HEK293T (cell line): ENCODE results near the gene RCOR3.

Experiments used
- CTCF ChIA-PET: fragments of 350-600 bp; formaldehyde crosslinking; extraction: SDS; loops from one replicate; lab custom pipeline; 2021; ENCODE audit warnings: antibody characterized with exemption, inconsistent platforms; lab: Yijun Ruan, JAX
- POLR2A ChIA-PET: fragments of 350-600 bp; formaldehyde crosslinking; extraction: SDS; loops from one replicate; lab custom pipeline; 2020; ENCODE audit warnings: antibody characterized with exemption, inconsistent platforms; lab: Yijun Ruan, JAX
- DNase-seq: peaks from one replicate; pipeline ENCODE4 v3.0.0; 2012; ENCODE audit warnings: mixed read lengths; ENCODE audit errors: extremely low spot score
- ARNT ChIP-seq: fragments of 450-650 bp; IDR thresholded peaks from 2 replicates; pipeline ENCODE4 v1.6.1; 2017; ENCODE audit warnings: mild to moderate bottlenecking
- BHLHE40 ChIP-seq: fragments of 450-650 bp; IDR thresholded peaks from 2 replicates; pipeline ENCODE4 v1.6.1; 2016; ENCODE audit warnings: mild to moderate bottlenecking, moderate library complexity, borderline replicate concordance
- CTBP1 ChIP-seq: fragments of 450-650 bp; IDR thresholded peaks from 2 replicates; pipeline ENCODE4 v1.6.1; 2016; ENCODE audit warnings: borderline replicate concordance
- ELF4 ChIP-seq: fragments of 450-650 bp; IDR thresholded peaks from 2 replicates; pipeline ENCODE4 v1.6.1; 2017; ENCODE audit warnings: antibody characterized with exemption
- FOXA1 ChIP-seq: fragments of 450-650 bp; IDR thresholded peaks from 2 replicates; pipeline ENCODE4 v1.6.1; 2016; ENCODE audit warnings: mild to moderate bottlenecking
- FOXK2 ChIP-seq: fragments of 450-650 bp; IDR thresholded peaks from 2 replicates; pipeline ENCODE4 v1.6.1; 2016; ENCODE audit warnings: mild to moderate bottlenecking
- FOXM1 ChIP-seq: fragments of 450-650 bp; IDR thresholded peaks from 2 replicates; pipeline ENCODE4 v1.6.1; 2017; ENCODE audit warnings: mild to moderate bottlenecking, borderline replicate concordance
- HDGF ChIP-seq: fragments of 450-650 bp; IDR thresholded peaks from 2 replicates; pipeline ENCODE4 v1.6.1; 2017; ENCODE audit warnings: antibody characterized with exemption, borderline replicate concordance
- L3MBTL2 ChIP-seq: fragments of 450-650 bp; conservative IDR thresholded peaks from 2 replicates; pipeline ENCODE4 v1.6.1; 2016; ENCODE audit warnings: mild to moderate bottlenecking
- LEF1 ChIP-seq: fragments of 450-650 bp; IDR thresholded peaks from 2 replicates; pipeline ENCODE4 v1.6.1; 2017; ENCODE audit warnings: mild to moderate bottlenecking, borderline replicate concordance
- NFRKB ChIP-seq: fragments of 450-650 bp; IDR thresholded peaks from 2 replicates; pipeline ENCODE4 v1.6.1; 2016; ENCODE audit warnings: mild to moderate bottlenecking, moderate library complexity
- PKNOX1 ChIP-seq: fragments of 450-650 bp; IDR thresholded peaks from 2 replicates; pipeline ENCODE4 v1.6.1; 2016
- SP1 ChIP-seq: fragments of 450-650 bp; IDR thresholded peaks from 2 replicates; pipeline ENCODE4 v1.6.1; 2017
- SUZ12 ChIP-seq: fragments of 450-650 bp; IDR thresholded peaks from 2 replicates; pipeline ENCODE4 v1.6.1; 2016; ENCODE audit warnings: mild to moderate bottlenecking
- TARDBP ChIP-seq: fragments of 450-650 bp; IDR thresholded peaks from 2 replicates; pipeline ENCODE4 v1.6.1; 2016
- ZNF384 ChIP-seq: fragments of 450-650 bp; IDR thresholded peaks from 2 replicates; pipeline ENCODE4 v1.6.1; 2016

The RCOR3 gene

GRCh38 chr1:211330282-211330936, 71.2 kb downstream of the RCOR3 start:
- no peak for DNase-seq
- CTCF ChIA-PET = no interaction called here
- TF ChIP-seq ELF4 (no peak), LEF1 (no peak), ZNF384 (no peak), FOXK2 (no peak), FOXA1 (no peak), ARNT (no peak), CTBP1 (no peak)
- POLR2A ChIA-PET = interaction anchor here (1.2 kb wide), 1 partner anchor 52 kb away, joined by 3 read pairs; no protein-coding TSS in a partner anchor

DNA sequence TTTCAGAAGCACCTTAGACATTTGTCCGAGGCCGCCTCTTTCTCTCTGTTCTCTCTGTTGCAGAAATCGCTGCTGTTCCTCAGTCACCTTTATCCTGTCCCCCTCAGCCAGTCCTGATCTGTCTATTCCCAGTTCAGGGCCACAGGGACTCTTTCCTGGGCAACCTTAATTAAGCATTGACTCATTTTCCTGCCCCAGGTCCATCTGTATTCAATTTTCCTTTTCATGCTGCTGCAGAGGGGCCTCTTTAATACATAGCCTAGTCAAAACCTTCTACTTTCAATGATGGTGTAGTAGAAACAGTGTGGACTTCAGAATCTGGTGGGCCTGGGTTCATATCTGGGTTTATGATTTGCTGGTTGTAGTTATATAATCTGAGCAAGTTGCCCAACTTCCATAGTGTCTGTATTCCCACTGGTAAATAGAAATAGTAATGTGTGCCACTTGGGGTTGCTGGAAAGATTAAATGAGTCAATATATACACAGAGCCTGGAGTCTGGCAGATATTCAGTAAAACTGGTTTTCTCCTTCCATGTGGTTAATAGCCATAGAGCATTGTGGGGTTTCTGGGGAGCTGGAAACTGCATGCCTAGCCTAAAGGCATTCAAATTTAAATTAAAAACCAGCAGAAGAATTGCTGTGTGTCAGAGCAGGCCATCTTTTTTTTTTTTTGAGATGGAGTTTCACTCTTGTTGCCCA, 72.0 kb downstream of the RCOR3 start:
- ChIA-PET POLR2A (no interaction called here), CTCF (no interaction called here)
- TF ChIP-seq FOXK2 (no peak), BHLHE40 (no peak)
- DNase-seq = no peak

DNA sequence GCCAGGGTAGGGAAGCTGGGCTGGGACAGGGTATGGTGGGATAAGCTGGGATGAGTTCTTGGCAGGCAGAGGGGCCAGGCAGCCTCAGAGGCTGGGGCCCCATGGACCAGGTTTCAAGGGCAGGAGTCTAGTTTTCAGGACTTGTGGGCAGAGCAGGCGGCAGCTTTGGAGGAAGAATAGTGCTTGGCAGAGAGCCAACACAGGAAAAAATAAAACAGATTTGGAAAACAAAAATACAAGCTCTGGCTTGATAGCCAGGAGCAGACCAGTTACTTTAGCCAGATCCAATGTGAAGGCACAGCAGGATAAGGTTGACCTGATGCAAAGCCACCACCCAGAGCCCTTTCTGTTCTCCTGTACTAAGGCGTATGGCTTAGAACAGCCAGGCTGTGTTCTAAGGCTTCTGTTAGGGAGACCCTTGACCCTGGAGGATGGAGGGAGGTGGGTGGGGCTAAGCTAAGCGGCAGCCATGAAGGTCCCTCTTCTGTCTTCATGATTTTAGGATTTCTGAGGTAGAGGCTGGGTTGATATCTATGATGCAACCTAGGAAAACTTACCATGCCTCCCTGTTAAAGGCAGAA, 73.0 kb downstream of the RCOR3 start:
- POLR2A ChIA-PET = interaction anchor here (0.8 kb wide), 1 partner anchor 50 kb away, joined by 3 read pairs; no protein-coding TSS in a partner anchor

GRCh38 chr1:211332830-211333229, 73.7 kb downstream of the RCOR3 start:
- ChIA-PET POLR2A (no interaction called here), CTCF (no interaction called here)
- TF ChIP-seq LEF1 = no peak
- DNase-seq = no peak

More for the DNA sequence above, 73.0 kb downstream of the RCOR3 start:
- CTCF ChIA-PET = no interaction called here
- TF ChIP-seq PKNOX1 (no peak), FOXA1 (no peak), HDGF (no peak), CTBP1 (no peak), ZNF384 (no peak)
- DNase-seq = no peak

DNA sequence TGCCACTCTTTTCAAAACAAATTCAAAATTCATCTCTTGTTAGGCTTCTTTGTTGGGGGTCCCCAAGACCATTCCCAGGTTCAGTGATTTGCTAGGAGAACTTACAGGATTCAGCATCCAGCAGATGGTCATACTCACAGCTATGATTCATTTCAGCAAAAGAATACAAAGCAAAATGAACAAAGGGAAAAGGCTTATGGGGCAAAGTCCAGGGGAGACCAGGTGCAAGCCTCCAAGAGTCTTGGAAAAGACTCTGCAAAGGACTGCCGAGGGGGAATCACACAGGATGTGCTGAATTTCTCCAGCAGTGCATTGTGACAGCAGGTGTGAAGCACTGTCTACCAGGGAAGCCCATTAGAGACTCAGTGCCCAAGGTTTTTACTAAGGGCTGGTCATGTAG, 74.7 kb downstream of the RCOR3 start:
- DNase-seq = no peak
- CTCF ChIA-PET = no interaction called here
- TF ChIP-seq BHLHE40 (no peak), LEF1 (no peak), SP1 (no peak), ARNT (no peak), TARDBP (no peak), L3MBTL2 (no peak), FOXA1 (no peak)
- POLR2A ChIA-PET = no interaction called here

- ChIA-PET CTCF (no interaction called here), POLR2A (no interaction called here)
- DNase-seq = no peak
- no peak for TF ChIP-seq TARDBP
- no peak for TF ChIP-seq PKNOX1
- TF ChIP-seq FOXM1 = no peak
- TF ChIP-seq FOXK2 = no peak
Measured at GRCh38 chr1:211334986-211335385, 75.8 kb downstream of the RCOR3 start.

- TF ChIP-seq ZNF384 (no peak), LEF1 (no peak), TARDBP (no peak), CTBP1 (no peak), FOXA1 (no peak), NFRKB (no peak), L3MBTL2 (no peak), ELF4 (no peak), SP1 (no peak), HDGF (no peak), FOXK2 (no peak), ARNT (no peak), SUZ12 (no peak), BHLHE40 (no peak), PKNOX1 (no peak)
- CTCF ChIA-PET = no interaction called here
- DNase-seq = no peak
- POLR2A ChIA-PET = interaction anchor here (1.2 kb wide), 1 partner anchor 10 kb away, joined by 3 read pairs; no protein-coding TSS in a partner anchor
Measured at GRCh38 chr1:211335522-211336157, 76.5 kb downstream of the RCOR3 start.
